T-helper 1 cell treated with Interleukin-12 subunit alpha and Interleukin-12 subunit beta and Interleukin-4 antibody, amounts not matched to agents 30 ng/mL and 1 ng/mL, for 36 hours (primary cell): ENCODE measurements around the gene TNS1. TPM values are rescaled to one million over a fixed set of nuclear protein-coding genes. Genes with fewer than 3 reads are reported as not detected.

Experiments
- intact Hi-C: fragments of 100-400 bp; cut with micrococcal nuclease; formaldehyde crosslinking; loops from one replicate; pipeline ENCODE4 v1.15.1; 2024
- total RNA-seq: library from RNA; stranded (reverse); gene quantifications from 2 replicates; pipeline ENCODE4 v1.2.3, GENCODE V29; 2022

TNS1 gene
- total RNA-seq, 1 donor from 2014 or later, result 1.0 TPM

- intact Hi-C loops, result no loop called here
Measured at GRCh38 chr2:217919204-217919603, 83.6 kb downstream of the TNS1 start.

GRCh38 chr2:217918308-217919024 lies 84.3 kb downstream of the TNS1 start:
- intact Hi-C loops, result no loop called here

- intact Hi-C loops, result no loop called here
Measured at GRCh38 chr2:217916504-217917254, 86.1 kb downstream of the TNS1 start.

- intact Hi-C loops, result no loop called here
Measured at GRCh38 chr2:217915706-217916105, 87.1 kb downstream of the TNS1 start.

- intact Hi-C loops, result no loop called here
Measured at GRCh38 chr2:217914878-217915277, 87.9 kb downstream of the TNS1 start.

GRCh38 chr2:217914078-217914477 lies 88.7 kb downstream of the TNS1 start:
- intact Hi-C loops, result no loop called here

GRCh38 chr2:217913436-217913835 lies 89.4 kb downstream of the TNS1 start:
- intact Hi-C loops, result no loop called here

- intact Hi-C loops, result no loop called here
Measured at GRCh38 chr2:217912098-217913024, 90.4 kb downstream of the TNS1 start.

- intact Hi-C loops, result no loop called here
Measured at GRCh38 chr2:217911283-217912097, 91.3 kb downstream of the TNS1 start.

- intact Hi-C loops, result no loop called here
Measured at GRCh38 chr2:217910875-217911212, 92.0 kb downstream of the TNS1 start.

- intact Hi-C loops, result no loop called here
Measured at GRCh38 chr2:217909156-217909820, 93.5 kb downstream of the TNS1 start.

GRCh38 chr2:217908544-217908943 lies 94.3 kb downstream of the TNS1 start:
- intact Hi-C loops, result no loop called here

- intact Hi-C loops, result no loop called here
Measured at GRCh38 chr2:217907266-217907665, 95.5 kb downstream of the TNS1 start.

- intact Hi-C loops, result no loop called here
Measured at GRCh38 chr2:217906798-217907197, 96.0 kb downstream of the TNS1 start.

- intact Hi-C loops, result no loop called here
Measured at GRCh38 chr2:217905896-217906295, 96.9 kb downstream of the TNS1 start.

- intact Hi-C loops, result no loop called here
Measured at GRCh38 chr2:217905395-217905794, 97.4 kb downstream of the TNS1 start.

- intact Hi-C loops, result no loop called here
Measured at GRCh38 chr2:217904614-217904965, 98.2 kb downstream of the TNS1 start.

- intact Hi-C loops, result no loop called here
Measured at GRCh38 chr2:217903859-217904613, 98.8 kb downstream of the TNS1 start.

- intact Hi-C loops, result no loop called here
Measured at GRCh38 chr2:217903142-217903858, 99.5 kb downstream of the TNS1 start.
